ENCODE measurements around the gene ZBTB34.
A peak's percentile ranks its signal among the peaks of the same experiment; 100 is the strongest.
"Not testable (repeated sequence)": the region's sequence is repeated elsewhere in the genome, so short reads cannot be mapped to it uniquely, and the experiment has no call there.

The ZBTB34 gene

GRCh38 chr9:126860077-126860756 lies at the start of gene ZBTB34:
Gene ZBTB34 (plus strand): TSS chr9:126860639. CDS start chr9:126879400, 18,761 bp downstream.
- peak; percentile 70 for TF ChIP-seq CTCF (conservative IDR thresholded peaks at IDR 0.05; ENCODE audit: low read length)
- peak within 1 kb of the TSS; percentile 88 for H3K4me3 ChIP-seq (ENCODE audit: low read length)
- DNase-seq (ENCODE audit: low read depth), result peak; percentile 39

GRCh38 chr9:126813072-126813471 lies 47.4 kb upstream of the ZBTB34 start:
- no peak overlapping the region for H3K4me3 ChIP-seq (ENCODE audit: low read length)
- DNase-seq (ENCODE audit: low read depth), result no peak
- no peak for TF ChIP-seq CTCF (conservative IDR thresholded peaks at IDR 0.05; ENCODE audit: low read length)

- no peak overlapping the region for H3K4me3 ChIP-seq (ENCODE audit: low read length)
- no peak for TF ChIP-seq CTCF (conservative IDR thresholded peaks at IDR 0.05; ENCODE audit: low read length)
These were observed 46.3 kb upstream of the ZBTB34 start for GRCh38 chr9:126814091-126814490.

GRCh38 chr9:126817615-126818014 lies 42.8 kb upstream of the ZBTB34 start:
- not testable (repeated sequence) for H3K4me3 ChIP-seq (ENCODE audit: low read length); DNase-seq (ENCODE audit: low read depth)

More at GRCh38 chr9:126814091-126814490, 46.3 kb upstream of the ZBTB34 start:
- no peak for DNase-seq (ENCODE audit: low read depth)

- H3K4me3 ChIP-seq (ENCODE audit: low read length), result no peak overlapping the region
- no peak for TF ChIP-seq CTCF (conservative IDR thresholded peaks at IDR 0.05; ENCODE audit: low read length)
- no peak for DNase-seq (ENCODE audit: low read depth)
These were observed 42.0 kb upstream of the ZBTB34 start for GRCh38 chr9:126818482-126818881.

- DNase-seq (ENCODE audit: low read depth), result no peak
- H3K4me3 ChIP-seq (ENCODE audit: low read length), result no peak overlapping the region
- TF ChIP-seq CTCF (conservative IDR thresholded peaks at IDR 0.05; ENCODE audit: low read length), result no peak
These were observed 41.0 kb upstream of the ZBTB34 start for GRCh38 chr9:126819482-126819881.

- no peak for DNase-seq (ENCODE audit: low read depth)
- H3K4me3 ChIP-seq (ENCODE audit: low read length), result no peak overlapping the region
- no peak for TF ChIP-seq CTCF (conservative IDR thresholded peaks at IDR 0.05; ENCODE audit: low read length)
These were observed 38.2 kb upstream of the ZBTB34 start for GRCh38 chr9:126822278-126822677.

Measured in AG10803 (cell line).